Measurements from ENCODE around the gene DAZAP2.

DNA sequence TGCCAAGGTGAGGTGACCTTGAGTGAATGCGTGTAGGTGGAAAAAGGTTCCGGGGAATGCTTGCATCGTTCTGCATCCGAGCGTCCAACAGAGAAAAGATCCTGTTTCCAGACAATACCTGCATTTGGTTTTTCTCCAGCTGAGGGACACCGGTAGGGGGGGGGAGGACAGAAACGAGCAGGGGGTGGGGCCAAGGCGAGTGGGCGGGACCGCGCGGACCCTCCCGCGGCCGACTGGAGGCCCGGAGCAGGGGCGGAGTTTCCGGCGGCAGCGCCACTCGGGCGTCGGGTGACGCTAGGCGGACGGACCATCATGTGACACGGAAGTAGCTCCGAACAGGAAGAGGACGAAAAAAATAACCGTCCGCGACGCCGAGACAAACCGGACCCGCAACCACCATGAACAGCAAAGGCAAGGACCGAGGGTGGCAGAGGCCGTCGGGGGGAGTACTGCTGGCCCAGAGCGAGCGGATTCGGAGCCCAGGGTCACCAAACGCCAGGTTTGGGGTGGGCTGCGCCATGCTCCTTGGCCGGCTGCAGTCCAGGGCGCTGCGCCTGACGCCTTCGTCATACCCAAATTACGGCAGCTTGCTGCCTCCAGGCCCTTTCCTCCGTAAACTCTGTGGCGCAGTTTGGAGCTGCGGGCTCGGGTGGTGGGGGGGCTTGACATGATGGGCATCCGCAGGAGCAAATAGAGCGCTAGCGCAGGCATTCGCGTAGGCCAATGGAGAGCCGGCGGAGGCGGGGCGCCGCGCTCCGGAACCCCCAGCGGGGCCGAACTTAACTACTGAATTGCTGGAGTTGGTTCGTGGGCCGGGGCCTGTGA lies at the start of gene DAZAP2:
- no peak for TF ChIP-seq EZH2phosphoT487 (IDR thresholded peaks at IDR 0.05; ENCODE audit: insufficient read depth, low read depth)
- no peak for TF ChIP-seq EZH2 (IDR thresholded peaks at IDR 0.05; ENCODE audit: insufficient read depth, poor library complexity, severe bottlenecking)

Data from GM23248 (cell line).